Measurements from ENCODE around the gene XBP1. TPM values are rescaled to one million over a fixed set of nuclear protein-coding genes. Genes with fewer than 3 reads are reported as not detected.

XBP1 gene
- total and polyA plus RNA-seq, 2 of the 13 experiments (the other 11 are each of a cell fraction or from before 2014, with no cell fraction given) = 416 to 427 TPM

DNA sequence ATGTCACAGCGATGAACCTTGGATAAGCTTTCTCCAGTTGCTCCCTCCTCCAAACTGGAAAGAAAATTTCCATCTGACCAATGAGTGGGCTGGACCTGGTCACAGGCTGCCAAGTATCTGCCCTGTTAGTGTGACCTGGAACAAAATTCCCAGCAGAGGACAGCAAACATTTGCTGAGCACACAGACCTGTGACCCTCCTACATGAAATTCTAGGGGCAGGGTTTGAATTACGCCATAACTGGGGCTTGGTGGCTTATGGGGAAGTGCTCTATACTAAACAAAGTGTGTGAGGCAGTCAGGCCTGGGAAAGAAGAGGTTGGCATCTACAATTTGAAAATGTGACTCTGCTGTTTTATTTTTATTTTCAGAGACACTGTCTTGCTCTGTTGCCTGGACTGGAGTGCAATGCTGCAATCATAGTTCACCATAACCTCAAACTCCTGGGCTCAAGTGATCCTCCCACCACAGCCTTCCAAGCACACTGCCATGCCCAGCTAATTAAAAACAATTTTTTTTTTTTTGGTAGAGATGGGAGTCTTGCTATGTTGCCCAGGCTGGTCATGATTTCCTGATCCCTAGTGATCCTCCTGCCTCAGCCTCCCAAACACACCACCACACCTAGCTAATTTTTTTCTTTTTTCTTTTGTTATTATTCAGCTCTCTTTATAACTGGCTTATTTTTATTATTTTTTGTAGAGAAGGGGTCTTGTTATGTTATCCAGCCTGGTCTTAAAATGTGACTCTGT is 13.6 kb upstream of the XBP1 start (continued):
- TF ChIP-seq ISL2 (CRISPR knock-in tag; IDR thresholded peaks at IDR 0.05) = peak; percentile 96
- TF ChIP-seq ZNF296 (CRISPR knock-in tag; conservative IDR thresholded peaks at IDR 0.05) = no peak
- no peak for TF ChIP-seq ZNF234 (CRISPR knock-in tag; conservative IDR thresholded peaks at IDR 0.05)
- TF ChIP-seq, protein P1, sequence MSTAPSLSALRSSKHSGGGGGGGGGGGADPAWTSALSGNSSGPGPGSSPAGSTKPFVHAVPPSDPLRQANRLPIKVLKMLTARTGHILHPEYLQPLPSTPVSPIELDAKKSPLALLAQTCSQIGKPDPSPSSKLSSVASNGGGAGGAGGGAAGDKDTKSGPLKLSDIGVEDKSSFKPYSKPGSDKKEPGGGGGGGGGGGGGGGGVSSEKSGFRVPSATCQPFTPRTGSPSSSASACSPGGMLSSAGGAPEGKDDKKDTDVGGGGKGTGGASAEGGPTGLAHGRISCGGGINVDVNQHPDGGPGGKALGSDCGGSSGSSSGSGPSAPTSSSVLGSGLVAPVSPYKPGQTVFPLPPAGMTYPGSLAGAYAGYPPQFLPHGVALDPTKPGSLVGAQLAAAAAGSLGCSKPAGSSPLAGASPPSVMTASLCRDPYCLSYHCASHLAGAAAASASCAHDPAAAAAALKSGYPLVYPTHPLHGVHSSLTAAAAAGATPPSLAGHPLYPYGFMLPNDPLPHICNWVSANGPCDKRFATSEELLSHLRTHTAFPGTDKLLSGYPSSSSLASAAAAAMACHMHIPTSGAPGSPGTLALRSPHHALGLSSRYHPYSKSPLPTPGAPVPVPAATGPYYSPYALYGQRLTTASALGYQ (CRISPR knock-in tag; IDR thresholded peaks at IDR 0.05) = peak; percentile 89
- peak; percentile 84 for TF ChIP-seq ZMYM4 (CRISPR knock-in tag; IDR thresholded peaks at IDR 0.05)
- TF ChIP-seq, protein P2, sequence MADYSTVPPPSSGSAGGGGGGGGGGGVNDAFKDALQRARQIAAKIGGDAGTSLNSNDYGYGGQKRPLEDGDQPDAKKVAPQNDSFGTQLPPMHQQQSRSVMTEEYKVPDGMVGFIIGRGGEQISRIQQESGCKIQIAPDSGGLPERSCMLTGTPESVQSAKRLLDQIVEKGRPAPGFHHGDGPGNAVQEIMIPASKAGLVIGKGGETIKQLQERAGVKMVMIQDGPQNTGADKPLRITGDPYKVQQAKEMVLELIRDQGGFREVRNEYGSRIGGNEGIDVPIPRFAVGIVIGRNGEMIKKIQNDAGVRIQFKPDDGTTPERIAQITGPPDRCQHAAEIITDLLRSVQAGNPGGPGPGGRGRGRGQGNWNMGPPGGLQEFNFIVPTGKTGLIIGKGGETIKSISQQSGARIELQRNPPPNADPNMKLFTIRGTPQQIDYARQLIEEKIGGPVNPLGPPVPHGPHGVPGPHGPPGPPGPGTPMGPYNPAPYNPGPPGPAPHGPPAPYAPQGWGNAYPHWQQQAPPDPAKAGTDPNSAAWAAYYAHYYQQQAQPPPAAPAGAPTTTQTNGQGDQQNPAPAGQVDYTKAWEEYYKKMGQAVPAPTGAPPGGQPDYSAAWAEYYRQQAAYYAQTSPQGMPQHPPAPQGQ (CRISPR knock-in tag; IDR thresholded peaks at IDR 0.05; ENCODE audit: borderline replicate concordance) = no peak
- peak; percentile 46 for TF ChIP-seq STAG1 (CRISPR knock-in tag; IDR thresholded peaks at IDR 0.05)
- TF ChIP-seq ZKSCAN5 (CRISPR knock-in tag; IDR thresholded peaks at IDR 0.05) = no peak
- TF ChIP-seq, protein P3, sequence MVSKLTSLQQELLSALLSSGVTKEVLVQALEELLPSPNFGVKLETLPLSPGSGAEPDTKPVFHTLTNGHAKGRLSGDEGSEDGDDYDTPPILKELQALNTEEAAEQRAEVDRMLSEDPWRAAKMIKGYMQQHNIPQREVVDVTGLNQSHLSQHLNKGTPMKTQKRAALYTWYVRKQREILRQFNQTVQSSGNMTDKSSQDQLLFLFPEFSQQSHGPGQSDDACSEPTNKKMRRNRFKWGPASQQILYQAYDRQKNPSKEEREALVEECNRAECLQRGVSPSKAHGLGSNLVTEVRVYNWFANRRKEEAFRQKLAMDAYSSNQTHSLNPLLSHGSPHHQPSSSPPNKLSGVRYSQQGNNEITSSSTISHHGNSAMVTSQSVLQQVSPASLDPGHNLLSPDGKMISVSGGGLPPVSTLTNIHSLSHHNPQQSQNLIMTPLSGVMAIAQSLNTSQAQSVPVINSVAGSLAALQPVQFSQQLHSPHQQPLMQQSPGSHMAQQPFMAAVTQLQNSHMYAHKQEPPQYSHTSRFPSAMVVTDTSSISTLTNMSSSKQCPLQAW (CRISPR knock-in tag; IDR thresholded peaks at IDR 0.05) = peak; percentile 80
- TF ChIP-seq PRPF4 (IDR thresholded peaks at IDR 0.05; ENCODE audit: low read depth, low read length, poor library complexity, severe bottlenecking) = no peak
- peak; percentile 77 for TF ChIP-seq KAT8 (CRISPR knock-in tag; IDR thresholded peaks at IDR 0.05)
- TF ChIP-seq NFRKB (IDR thresholded peaks at IDR 0.05) = no peak
- TF ChIP-seq TMF1 (CRISPR knock-in tag; IDR thresholded peaks at IDR 0.05; ENCODE audit: low read depth) = 0 out of 2 replicates have a peak, but pooled peaks have one; percentile 65
- peak; percentile 18 to 97; a peak in 3 of 4 replicates for TF ChIP-seq EP300 (IDR thresholded peaks at IDR 0.05; ENCODE audit: low read depth in 2 of 2, low read length in 2 of 2)
- peak; percentile 96 for TF ChIP-seq EP300 (CRISPR knock-in tag; IDR thresholded peaks at IDR 0.05; ENCODE audit: borderline replicate concordance)
- TF ChIP-seq NR2F1 (CRISPR knock-in tag; IDR thresholded peaks at IDR 0.05) = peak; percentile 90 to 94
- TF ChIP-seq, protein P4, sequence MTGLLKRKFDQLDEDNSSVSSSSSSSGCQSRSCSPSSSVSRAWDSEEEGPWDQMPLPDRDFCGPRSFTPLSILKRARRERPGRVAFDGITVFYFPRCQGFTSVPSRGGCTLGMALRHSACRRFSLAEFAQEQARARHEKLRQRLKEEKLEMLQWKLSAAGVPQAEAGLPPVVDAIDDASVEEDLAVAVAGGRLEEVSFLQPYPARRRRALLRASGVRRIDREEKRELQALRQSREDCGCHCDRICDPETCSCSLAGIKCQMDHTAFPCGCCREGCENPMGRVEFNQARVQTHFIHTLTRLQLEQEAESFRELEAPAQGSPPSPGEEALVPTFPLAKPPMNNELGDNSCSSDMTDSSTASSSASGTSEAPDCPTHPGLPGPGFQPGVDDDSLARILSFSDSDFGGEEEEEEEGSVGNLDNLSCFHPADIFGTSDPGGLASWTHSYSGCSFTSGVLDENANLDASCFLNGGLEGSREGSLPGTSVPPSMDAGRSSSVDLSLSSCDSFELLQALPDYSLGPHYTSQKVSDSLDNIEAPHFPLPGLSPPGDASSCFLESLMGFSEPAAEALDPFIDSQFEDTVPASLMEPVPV (CRISPR knock-in tag; IDR thresholded peaks at IDR 0.05) = no peak
- TF ChIP-seq SCMH1 (CRISPR knock-in tag; IDR thresholded peaks at IDR 0.05; ENCODE audit: borderline replicate concordance) = no peak
- no peak for TF ChIP-seq ZNF839 (CRISPR knock-in tag; IDR thresholded peaks at IDR 0.05; ENCODE audit: borderline replicate concordance)
- TF ChIP-seq ZNF781 (CRISPR knock-in tag; IDR thresholded peaks at IDR 0.05; ENCODE audit: borderline replicate concordance, not compliant biosample characterization) = peak; percentile 17
- TF ChIP-seq FOXC1 (CRISPR knock-in tag; IDR thresholded peaks at IDR 0.05; ENCODE audit: borderline replicate concordance) = peak; percentile 76
- TF ChIP-seq KDM3A (CRISPR knock-in tag; IDR thresholded peaks at IDR 0.05; ENCODE audit: low read depth) = no peak
- peak; percentile 52 for TF ChIP-seq CBX1 (IDR thresholded peaks at IDR 0.05; ENCODE audit: low read depth)
- no peak for TF ChIP-seq RAD51 (IDR thresholded peaks at IDR 0.05; ENCODE audit: borderline replicate concordance)

Measured in HepG2 (cell line).